H1 (cell line): ENCODE data around the gene CACNA1C.

Source experiments
- BACH1 ChIP-seq: IDR thresholded peaks from 2 replicates; pipeline ENCODE4 v1.6.1; 2012; ENCODE audit warnings: low read length, improper control_type of control experiment
- BRCA1 ChIP-seq: IDR thresholded peaks from 2 replicates; pipeline ENCODE4 v1.6.1; 2012; ENCODE audit warnings: low read depth, low read length, improper control_type of control experiment
- CREB1 ChIP-seq: IDR thresholded peaks from 2 replicates; pipeline ENCODE4 v1.6.1; 2012; ENCODE audit warnings: inconsistent platforms
- CTBP2 ChIP-seq: IDR thresholded peaks from 2 replicates; pipeline ENCODE4 v1.7.0; 2011; ENCODE audit warnings: borderline replicate concordance, mild to moderate bottlenecking, moderate library complexity, mixed read lengths, low read length; ENCODE audit not compliant: insufficient read depth, insufficient read length
- CTCF ChIP-seq, 3 experiments: IDR thresholded peaks; 1 replicate in 2 of 3; 2 replicates in 1 of 3; pipeline versions ENCODE4 v1.5.1 to v1.6.1; 2011; ENCODE audit warnings: low read length in 3 of 3, mild to moderate bottlenecking in 3 of 3, inconsistent platforms in 2 of 3, low read depth in 1 of 3, moderate library complexity in 1 of 3; ENCODE audit not compliant: insufficient read depth in 1 of 3; ENCODE audit errors: control extremely low read depth in 1 of 3
- EP300 ChIP-seq, 2 experiments: IDR thresholded peaks; 1 replicate in 1 of 2; 2 replicates in 1 of 2; pipeline ENCODE4 v1.6.1; 2011 to 2012; ENCODE audit warnings: low read depth in 2 of 2, low read length in 2 of 2, mild to moderate bottlenecking in 2 of 2, borderline replicate concordance in 1 of 2, inconsistent platforms in 1 of 2, moderate library complexity in 1 of 2
- GABPA ChIP-seq: IDR thresholded peaks from 2 replicates; pipeline ENCODE4 v1.6.1; 2011; ENCODE audit warnings: mild to moderate bottlenecking, low read length, moderate library complexity, borderline replicate concordance; ENCODE audit not compliant: insufficient read depth
- KDM5A ChIP-seq: fragments of 200-600 bp; IDR thresholded peaks from 2 replicates; pipeline ENCODE4 v1.7.1; 2012; ENCODE audit warnings: mild to moderate bottlenecking, low read length, inconsistent platforms, mixed read lengths
- MAX ChIP-seq: IDR thresholded peaks from 2 replicates; pipeline ENCODE4 v1.6.1; 2012; ENCODE audit warnings: inconsistent platforms
- POLR2A ChIP-seq, 2 experiments: IDR thresholded peaks; 1 replicate in 1 of 2; 2 replicates in 1 of 2; pipeline ENCODE4 v1.6.1; 2011; ENCODE audit warnings: low read depth in 2 of 2, low read length in 2 of 2, mild to moderate bottlenecking in 2 of 2; ENCODE audit errors: control extremely low read depth in 1 of 2
- POU5F1 ChIP-seq: IDR thresholded peaks from 2 replicates; pipeline ENCODE4 v1.6.1; 2011; ENCODE audit warnings: low read depth, mild to moderate bottlenecking, low read length, moderate library complexity
- RAD21 ChIP-seq, 2 experiments: IDR thresholded peaks in 1 of 2; conservative IDR thresholded peaks in 1 of 2; 2 replicates each; pipeline ENCODE4 v1.6.1; 2011; ENCODE audit warnings: low read depth in 2 of 2, low read length in 2 of 2, improper control_type of control experiment in 1 of 2, inconsistent platforms in 1 of 2, mild to moderate bottlenecking in 1 of 2, moderate library complexity in 1 of 2
- SIRT6 ChIP-seq: IDR thresholded peaks from one replicate; pipeline ENCODE4 v1.7.1; 2012; ENCODE audit warnings: low read length, inconsistent platforms
- ZNF274 ChIP-seq: IDR thresholded peaks from 2 replicates; pipeline ENCODE4 v1.7.0; 2012; ENCODE audit warnings: low read length, borderline replicate concordance; ENCODE audit errors: extremely low read depth

GRCh38 chr12:2409656-2410265 lies 357.0 kb downstream of the CACNA1C start:
- TF ChIP-seq CTCF (IDR thresholded peaks at IDR 0.05; ENCODE audit: control extremely low read depth in 1 of 3, insufficient read depth in 1 of 3, low read depth in 1 of 3, low read length in 3 of 3) (no peak), ZNF274 (no peak), CREB1 (no peak), MAX (no peak), POLR2A (IDR thresholded peaks at IDR 0.05; ENCODE audit: control extremely low read depth in 1 of 2, low read depth in 2 of 2, low read length in 2 of 2) (no peak), BRCA1 (no peak), BACH1 (no peak), KDM5A (no peak), EP300 (IDR thresholded peaks at IDR 0.05; ENCODE audit: borderline replicate concordance in 1 of 2, low read depth in 2 of 2, low read length in 2 of 2) (no peak), GABPA (no peak), CTBP2 (no peak), SIRT6 (no peak), POU5F1 (no peak), RAD21 (IDR thresholded peaks at IDR 0.05 in 1 of 2, conservative IDR thresholded peaks at IDR 0.05 in 1 of 2; ENCODE audit: low read depth in 2 of 2, low read length in 2 of 2) (no peak)
